D721Med (cell line): Measurements from ENCODE around the gene MYO18B.

Experiments
- DNase-seq: peaks from one replicate; pipeline ENCODE4 v3.0.0; 2011; ENCODE audit warnings: low spot score; ENCODE audit not compliant: insufficient read length
- FAIRE-seq: peaks from 2 replicates; lab custom pipeline; 2011; peaks lifted over from hg19 to GRCh38; lab: Jason Lieb, UNC
- TF ChIP-seq, protein P1 (sequence below): IDR thresholded peaks from 2 replicates; pipeline ENCODE4 v1.5.1; 2012; ENCODE audit warnings: mild to moderate bottlenecking, control low read depth; ENCODE audit not compliant: insufficient read depth; ENCODE audit errors: missing control alignments

Gene MYO18B

GRCh38 chr22:25696763-25697162, 45.2 kb upstream of the MYO18B start:
- TF ChIP-seq, protein P1, sequence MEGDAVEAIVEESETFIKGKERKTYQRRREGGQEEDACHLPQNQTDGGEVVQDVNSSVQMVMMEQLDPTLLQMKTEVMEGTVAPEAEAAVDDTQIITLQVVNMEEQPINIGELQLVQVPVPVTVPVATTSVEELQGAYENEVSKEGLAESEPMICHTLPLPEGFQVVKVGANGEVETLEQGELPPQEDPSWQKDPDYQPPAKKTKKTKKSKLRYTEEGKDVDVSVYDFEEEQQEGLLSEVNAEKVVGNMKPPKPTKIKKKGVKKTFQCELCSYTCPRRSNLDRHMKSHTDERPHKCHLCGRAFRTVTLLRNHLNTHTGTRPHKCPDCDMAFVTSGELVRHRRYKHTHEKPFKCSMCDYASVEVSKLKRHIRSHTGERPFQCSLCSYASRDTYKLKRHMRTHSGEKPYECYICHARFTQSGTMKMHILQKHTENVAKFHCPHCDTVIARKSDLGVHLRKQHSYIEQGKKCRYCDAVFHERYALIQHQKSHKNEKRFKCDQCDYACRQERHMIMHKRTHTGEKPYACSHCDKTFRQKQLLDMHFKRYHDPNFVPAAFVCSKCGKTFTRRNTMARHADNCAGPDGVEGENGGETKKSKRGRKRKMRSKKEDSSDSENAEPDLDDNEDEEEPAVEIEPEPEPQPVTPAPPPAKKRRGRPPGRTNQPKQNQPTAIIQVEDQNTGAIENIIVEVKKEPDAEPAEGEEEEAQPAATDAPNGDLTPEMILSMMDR: no peak
- FAIRE-seq (no peak), DNase-seq (no peak)

GRCh38 chr22:25697181-25697664, 44.8 kb upstream of the MYO18B start:
- DNase-seq: no peak
- FAIRE-seq: no peak
- TF ChIP-seq, protein P1: no peak

DNA sequence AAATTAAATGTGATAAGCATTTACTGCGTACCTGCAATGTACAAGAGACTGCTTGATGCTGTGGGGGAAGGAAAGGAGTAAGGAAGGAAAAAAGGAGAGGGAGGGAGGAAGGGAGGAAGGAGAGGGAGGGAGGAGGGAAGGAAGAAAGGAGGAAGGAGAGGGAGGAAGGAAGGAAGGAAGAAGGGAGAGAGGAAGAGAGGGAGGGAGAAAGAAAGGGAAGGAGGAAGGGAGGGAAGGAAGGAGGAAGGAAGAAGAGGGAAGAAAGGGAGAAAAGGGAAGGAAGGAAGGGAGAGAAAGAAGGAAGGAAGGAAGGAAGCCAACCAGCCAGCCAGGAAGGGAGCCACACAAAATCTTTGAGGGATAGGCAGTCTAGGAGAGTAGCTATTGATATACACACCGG, 44.0 kb upstream of the MYO18B start:
- FAIRE-seq: no peak
- no peak for DNase-seq
- TF ChIP-seq, protein P1: no peak

DNA sequence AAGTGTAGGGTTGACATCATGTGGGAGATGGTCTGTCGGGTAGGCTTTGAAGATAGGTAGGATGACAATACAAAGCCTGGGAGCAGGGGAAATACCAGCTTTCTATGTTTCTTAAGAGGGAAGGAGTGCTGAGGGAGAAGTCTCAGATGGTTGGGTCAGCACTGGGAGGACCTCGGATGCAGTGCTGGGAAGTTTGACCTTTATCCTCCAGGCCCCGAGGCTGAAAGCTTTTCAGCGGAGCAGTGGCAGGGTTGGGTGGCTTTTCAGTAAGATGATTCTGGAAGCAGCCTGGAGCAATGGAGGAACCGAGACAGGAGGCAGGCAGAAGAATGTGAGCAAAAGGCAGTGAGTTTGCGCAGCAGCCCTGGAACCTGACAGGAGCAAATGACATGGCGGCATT, 43.5 kb upstream of the MYO18B start:
- TF ChIP-seq, protein P1: no peak
- FAIRE-seq: no peak
- DNase-seq: no peak

- TF ChIP-seq, protein P1: no peak
- FAIRE-seq: no peak
- no peak for DNase-seq
Measured at GRCh38 chr22:25698978-25699377, 43.0 kb upstream of the MYO18B start.

DNA sequence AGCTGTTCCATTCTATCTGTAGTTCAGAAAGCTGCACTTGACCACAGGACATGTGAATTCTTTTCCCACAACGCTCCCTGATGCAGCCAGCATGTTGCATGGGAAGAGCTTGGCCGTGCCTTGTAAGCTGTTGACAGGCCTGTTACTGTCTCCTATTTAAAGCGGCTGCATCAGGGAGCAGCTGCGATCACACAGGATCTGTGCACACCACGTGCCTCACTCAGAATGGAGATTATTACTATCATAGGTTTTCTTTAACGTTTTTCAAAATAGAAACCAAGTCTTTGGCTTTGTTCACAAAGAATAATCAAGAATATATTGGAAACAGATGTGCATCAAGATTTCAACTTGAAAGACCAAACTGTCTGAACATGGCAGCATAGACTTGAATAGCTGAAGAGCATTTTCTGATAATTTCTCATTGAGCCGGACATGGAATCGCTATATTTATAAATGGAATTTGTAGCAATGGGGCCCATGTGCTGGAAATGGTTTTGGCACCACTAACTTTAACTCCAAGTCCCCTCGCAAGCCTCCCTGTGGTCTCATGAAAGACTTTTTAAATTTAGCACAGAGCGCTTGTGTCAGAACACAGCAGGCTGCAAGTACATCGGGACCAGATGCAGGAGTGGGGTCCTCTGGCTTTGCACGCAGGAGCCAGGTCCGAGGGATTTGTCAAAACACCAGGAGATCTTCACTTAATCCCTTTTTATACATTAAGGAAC, 40.8 kb upstream of the MYO18B start:
- TF ChIP-seq, protein P1: no peak
- FAIRE-seq: peak; percentile 84
- peak; percentile 36 for DNase-seq

- TF ChIP-seq, protein P1: peak; percentile 54
- DNase-seq (no peak), FAIRE-seq (peak; percentile 64)
Measured at GRCh38 chr22:25702040-25702439, 39.9 kb upstream of the MYO18B start.
